HTERT RPE-1 (cell line): ENCODE results near the gene SF3A2.

Source experiments
- in situ Hi-C: fragments of 300-500 bp; cut with MboI; formaldehyde crosslinking; loops from 4 replicates; pipeline ENCODE4 v1.14.3; 2020; ENCODE audit warnings: low sequenced_read_pairs

SF3A2 gene

GRCh38 chr19:2226051-2226839, 10.4 kb upstream of the SF3A2 start:
- in situ Hi-C loops, result no loop called here

- in situ Hi-C loops, result no loop called here
These were observed 9.7 kb upstream of the SF3A2 start for GRCh38 chr19:2226840-2227360.

GRCh38 chr19:2227415-2228156, 9.0 kb upstream of the SF3A2 start:
- in situ Hi-C loops, result no loop called here

GRCh38 chr19:2228157-2229030, 8.2 kb upstream of the SF3A2 start:
- in situ Hi-C loops, result no loop called here

- in situ Hi-C loops, result no loop called here
These were observed 7.3 kb upstream of the SF3A2 start for GRCh38 chr19:2229103-2230032.

GRCh38 chr19:2230033-2230531, 6.5 kb upstream of the SF3A2 start:
- in situ Hi-C loops, result no loop called here

GRCh38 chr19:2230807-2231533, 5.7 kb upstream of the SF3A2 start:
- in situ Hi-C loops, result no loop called here

- in situ Hi-C loops, result no loop called here
These were observed 4.9 kb upstream of the SF3A2 start for GRCh38 chr19:2231621-2232221.

GRCh38 chr19:2232286-2233151, 4.1 kb upstream of the SF3A2 start:
- in situ Hi-C loops, result no loop called here

- in situ Hi-C loops, result no loop called here
These were observed 2.9 kb upstream of the SF3A2 start for GRCh38 chr19:2233601-2234280.

- in situ Hi-C loops, result no loop called here
These were observed 1.6 kb upstream of the SF3A2 start for GRCh38 chr19:2234996-2235380.

- in situ Hi-C loops, result no loop called here
These were observed 1.1 kb upstream of the SF3A2 start for GRCh38 chr19:2235381-2236063.

- in situ Hi-C loops, result no loop called here
These were observed 635 bp upstream of the SF3A2 start for GRCh38 chr19:2236064-2236313.

- in situ Hi-C loops, result no loop called here
These were observed 636 bp downstream of the SF3A2 start for GRCh38 chr19:2237051-2237868.

- in situ Hi-C loops, result no loop called here
These were observed 1.2 kb downstream of the SF3A2 start for GRCh38 chr19:2237869-2238153.

- in situ Hi-C loops, result no loop called here
These were observed 2.5 kb downstream of the SF3A2 start for GRCh38 chr19:2239173-2239572.
